Measurements from ENCODE around the gene HEBP1. TPM values are rescaled to one million over a fixed set of nuclear protein-coding genes. Genes with fewer than 3 reads are reported as not detected.

The HEBP1 gene
- total RNA-seq, 1 donor from 2014 or later = 13.0 TPM

DNA sequence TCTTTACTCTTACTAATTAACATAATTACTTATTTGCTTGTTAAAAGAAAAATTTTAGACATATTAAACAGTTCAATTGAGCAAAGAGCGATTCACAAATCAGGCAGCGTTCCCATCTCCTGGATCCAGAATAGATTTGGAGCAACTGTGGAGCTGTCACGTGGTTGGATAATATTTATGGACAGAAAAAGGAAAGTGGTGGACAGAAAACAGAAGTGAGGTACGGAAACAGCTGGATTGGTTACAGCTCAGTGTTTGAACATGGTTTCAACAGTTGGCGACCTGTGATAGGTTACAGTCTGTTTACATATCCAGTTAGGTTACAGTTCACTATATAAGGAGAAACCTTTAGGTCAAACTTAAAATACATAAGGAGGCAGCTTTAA is 24.5 kb upstream of the HEBP1 start:
- TF ChIP-seq, protein P1, sequence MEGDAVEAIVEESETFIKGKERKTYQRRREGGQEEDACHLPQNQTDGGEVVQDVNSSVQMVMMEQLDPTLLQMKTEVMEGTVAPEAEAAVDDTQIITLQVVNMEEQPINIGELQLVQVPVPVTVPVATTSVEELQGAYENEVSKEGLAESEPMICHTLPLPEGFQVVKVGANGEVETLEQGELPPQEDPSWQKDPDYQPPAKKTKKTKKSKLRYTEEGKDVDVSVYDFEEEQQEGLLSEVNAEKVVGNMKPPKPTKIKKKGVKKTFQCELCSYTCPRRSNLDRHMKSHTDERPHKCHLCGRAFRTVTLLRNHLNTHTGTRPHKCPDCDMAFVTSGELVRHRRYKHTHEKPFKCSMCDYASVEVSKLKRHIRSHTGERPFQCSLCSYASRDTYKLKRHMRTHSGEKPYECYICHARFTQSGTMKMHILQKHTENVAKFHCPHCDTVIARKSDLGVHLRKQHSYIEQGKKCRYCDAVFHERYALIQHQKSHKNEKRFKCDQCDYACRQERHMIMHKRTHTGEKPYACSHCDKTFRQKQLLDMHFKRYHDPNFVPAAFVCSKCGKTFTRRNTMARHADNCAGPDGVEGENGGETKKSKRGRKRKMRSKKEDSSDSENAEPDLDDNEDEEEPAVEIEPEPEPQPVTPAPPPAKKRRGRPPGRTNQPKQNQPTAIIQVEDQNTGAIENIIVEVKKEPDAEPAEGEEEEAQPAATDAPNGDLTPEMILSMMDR (conservative IDR thresholded peaks at IDR 0.05; ENCODE audit: low read depth, low read length) = no peak
- no peak for DNase-seq (ENCODE audit: low read depth)
- H3K4me3 ChIP-seq (ENCODE audit: low read depth, low read length) = no peak overlapping the region

DNA sequence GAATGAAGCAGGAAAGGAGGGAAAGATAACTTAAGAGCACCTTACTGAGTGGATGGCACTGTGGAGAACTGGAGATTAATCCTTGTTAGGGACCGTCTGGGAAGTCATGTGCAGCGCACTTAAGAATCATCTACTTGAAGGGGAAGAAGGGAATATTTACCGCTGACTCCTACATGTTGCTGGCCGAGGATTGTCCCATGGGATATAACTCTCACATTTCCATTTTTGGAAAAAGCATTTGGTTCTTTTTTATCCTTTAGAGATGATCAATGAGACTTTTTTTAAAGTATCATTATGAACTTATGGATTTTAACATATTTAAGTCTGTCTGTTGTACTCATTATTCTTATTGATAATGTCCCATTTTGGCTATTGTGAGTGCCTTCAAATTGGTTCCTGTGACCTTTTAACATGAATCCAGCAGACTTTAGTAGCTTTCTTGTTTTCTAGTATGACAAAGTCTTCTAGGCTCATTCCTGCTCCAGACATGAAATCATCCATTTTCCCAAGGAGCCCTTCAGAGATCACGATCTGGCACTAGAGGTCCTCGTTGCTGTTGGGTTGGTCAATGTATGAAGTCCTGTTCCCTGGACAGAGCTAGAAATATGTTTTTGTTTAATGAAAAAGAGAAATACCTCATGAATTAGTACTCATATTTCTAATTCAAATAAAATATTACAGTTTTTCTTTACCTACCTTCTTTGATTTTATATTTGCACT is 23.9 kb upstream of the HEBP1 start:
- no peak overlapping the region for H3K4me3 ChIP-seq (ENCODE audit: low read depth, low read length)
- TF ChIP-seq, protein P1 (conservative IDR thresholded peaks at IDR 0.05; ENCODE audit: low read depth, low read length) = no peak
- no peak for DNase-seq (ENCODE audit: low read depth)

DNA sequence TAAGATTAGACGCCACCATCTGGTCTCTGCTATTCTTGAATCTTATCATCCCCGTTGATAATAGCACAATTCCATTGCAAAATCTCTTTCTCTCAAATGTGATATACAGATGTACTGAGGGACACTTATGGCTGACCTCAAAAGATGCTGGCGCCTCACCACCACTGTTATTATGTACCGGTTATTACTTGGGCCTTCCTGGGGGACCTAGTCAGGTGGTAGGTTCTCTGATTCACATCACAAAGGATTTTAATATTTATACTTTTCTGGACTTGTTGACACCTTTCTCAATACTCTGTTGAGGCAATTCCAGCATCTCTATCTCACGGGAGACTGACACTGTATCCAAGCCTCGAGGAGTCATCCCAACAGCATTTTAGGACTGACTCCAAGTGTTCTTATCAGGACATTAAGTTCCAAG is 22.8 kb upstream of the HEBP1 start:
- H3K4me3 ChIP-seq (ENCODE audit: low read depth, low read length) = no peak overlapping the region
- no peak for DNase-seq (ENCODE audit: low read depth)
- TF ChIP-seq, protein P1 (conservative IDR thresholded peaks at IDR 0.05; ENCODE audit: low read depth, low read length) = no peak

DNA sequence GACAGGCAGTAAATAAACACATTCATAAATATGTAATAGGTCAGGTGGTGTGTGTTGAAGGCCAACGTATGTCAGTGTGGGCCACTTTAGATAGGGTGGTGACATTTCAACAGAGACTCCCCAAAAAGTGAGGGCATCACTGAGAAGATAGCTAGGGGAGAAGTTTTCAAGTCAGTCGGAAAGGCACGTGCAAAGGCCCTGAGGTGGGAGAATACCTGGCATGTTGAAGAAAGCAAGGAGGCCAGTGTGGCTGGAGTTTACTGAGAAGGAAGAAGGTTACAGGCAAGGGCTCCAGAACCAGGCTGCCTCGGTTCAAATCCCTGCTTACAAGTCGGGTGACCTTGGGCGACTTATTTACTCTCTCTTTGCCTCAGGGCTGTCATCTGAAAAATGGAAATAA is 11.0 kb upstream of the HEBP1 start:
- no peak for DNase-seq (ENCODE audit: low read depth)
- no peak overlapping the region for H3K4me3 ChIP-seq (ENCODE audit: low read depth, low read length)
- TF ChIP-seq, protein P1 (conservative IDR thresholded peaks at IDR 0.05; ENCODE audit: low read depth, low read length) = no peak

DNA sequence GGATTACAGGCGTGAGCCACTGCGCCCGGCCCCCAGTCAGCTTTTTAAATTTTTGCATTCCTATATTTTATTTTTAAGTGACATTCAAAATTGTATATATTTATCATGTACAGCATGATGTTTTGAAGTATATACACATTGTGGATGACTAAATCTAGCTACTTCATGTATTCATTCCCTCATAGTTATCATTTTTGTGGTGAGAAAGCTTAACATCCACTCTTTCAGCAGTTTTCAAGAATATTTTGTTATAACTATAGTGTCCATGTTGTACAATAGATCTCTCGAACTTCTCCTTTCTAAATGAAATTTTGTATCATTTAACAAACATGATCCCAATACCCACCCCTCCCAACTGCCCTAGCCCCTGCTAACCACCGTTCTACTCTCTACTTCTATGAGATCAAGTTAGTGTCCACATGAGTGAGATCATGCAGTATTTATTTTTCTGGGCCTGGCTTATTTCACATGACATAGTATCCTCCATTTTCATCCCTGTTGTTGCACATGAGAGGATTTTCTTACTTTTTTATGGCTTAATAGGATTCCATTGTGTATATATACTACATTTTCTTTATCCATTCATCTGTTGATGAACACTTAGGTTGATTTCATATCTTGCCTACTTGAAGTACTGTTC is 8.8 kb upstream of the HEBP1 start:
- DNase-seq (ENCODE audit: low read depth) = no peak
- no peak overlapping the region for H3K4me3 ChIP-seq (ENCODE audit: low read depth, low read length)
- TF ChIP-seq, protein P1 (conservative IDR thresholded peaks at IDR 0.05; ENCODE audit: low read depth, low read length) = no peak

DNA sequence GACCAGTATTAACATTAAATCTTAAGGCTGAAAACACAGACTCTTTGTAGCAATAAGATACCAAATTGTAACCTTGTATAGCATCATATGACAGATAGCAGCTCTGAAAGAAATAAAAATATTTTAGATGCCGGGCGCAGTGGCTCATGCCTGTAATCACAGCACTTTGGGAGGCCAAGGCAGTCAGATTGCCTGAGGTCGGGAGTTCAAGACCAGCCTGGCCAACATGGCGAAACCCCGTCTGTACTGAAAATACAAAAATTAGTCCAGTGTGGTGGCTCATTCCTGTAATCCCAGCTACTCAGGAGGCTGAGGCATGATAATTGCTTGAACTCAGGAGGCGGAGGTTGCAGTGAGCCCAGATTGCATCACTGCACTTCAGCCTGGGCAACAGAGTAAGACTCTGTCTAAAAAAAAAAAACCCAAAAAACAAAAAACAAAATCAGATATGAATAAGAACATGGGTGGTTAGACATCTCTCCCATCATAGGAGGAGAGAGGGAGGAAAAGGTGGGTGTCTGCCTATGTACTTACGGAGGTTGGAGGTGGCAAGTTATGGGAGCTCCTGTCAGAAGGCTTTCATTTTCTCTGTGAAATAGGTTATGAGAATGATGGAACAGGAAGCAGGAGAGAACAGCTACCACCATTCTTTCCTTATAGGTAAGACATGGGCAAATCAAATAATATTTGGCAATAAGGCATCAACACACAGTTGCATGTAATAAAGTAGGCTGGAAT is 7.6 kb upstream of the HEBP1 start:
- H3K4me3 ChIP-seq (ENCODE audit: low read depth, low read length) = no peak overlapping the region
- no peak for DNase-seq (ENCODE audit: low read depth)
- TF ChIP-seq, protein P1 (conservative IDR thresholded peaks at IDR 0.05; ENCODE audit: low read depth, low read length) = no peak

Data from epithelial cell of proximal tubule (primary cell).